ENCODE measurements around the gene PGM5. TPM values are rescaled to one million over a fixed set of nuclear protein-coding genes. Genes with fewer than 3 reads are reported as not detected.
A peak's percentile ranks its signal among the peaks of the same experiment; 100 is the strongest.

PGM5 gene
- total and polyA plus RNA-seq, 11 donors = 41.4 to 228 (median 175) TPM

GRCh38 chr9:68493958-68494577 lies 137.7 kb downstream of the PGM5 start:
- ATAC-seq = peak in 2 of 4 donors; percentile 16 to 57
- Histone ChIP-seq H3K9me3 (no peaks in the 10 kb centered on the region), H3K27me3 (no peaks in the 10 kb centered on the region), H3K36me3 (peaks cover 0 to 22% (median 7%) of the 10 kb centered on the region in 9 donors), H3K4me3 (no peak overlapping the region), H3K27ac (peak overlapping the region in 6 of 12 donors; percentile 25 to 67 (median 52)), H3K4me1 (peaks cover 0 to 65% (median 24%) of the 10 kb centered on the region in 12 donors)
- no peak for DNase-seq
- TF ChIP-seq, protein P1, sequence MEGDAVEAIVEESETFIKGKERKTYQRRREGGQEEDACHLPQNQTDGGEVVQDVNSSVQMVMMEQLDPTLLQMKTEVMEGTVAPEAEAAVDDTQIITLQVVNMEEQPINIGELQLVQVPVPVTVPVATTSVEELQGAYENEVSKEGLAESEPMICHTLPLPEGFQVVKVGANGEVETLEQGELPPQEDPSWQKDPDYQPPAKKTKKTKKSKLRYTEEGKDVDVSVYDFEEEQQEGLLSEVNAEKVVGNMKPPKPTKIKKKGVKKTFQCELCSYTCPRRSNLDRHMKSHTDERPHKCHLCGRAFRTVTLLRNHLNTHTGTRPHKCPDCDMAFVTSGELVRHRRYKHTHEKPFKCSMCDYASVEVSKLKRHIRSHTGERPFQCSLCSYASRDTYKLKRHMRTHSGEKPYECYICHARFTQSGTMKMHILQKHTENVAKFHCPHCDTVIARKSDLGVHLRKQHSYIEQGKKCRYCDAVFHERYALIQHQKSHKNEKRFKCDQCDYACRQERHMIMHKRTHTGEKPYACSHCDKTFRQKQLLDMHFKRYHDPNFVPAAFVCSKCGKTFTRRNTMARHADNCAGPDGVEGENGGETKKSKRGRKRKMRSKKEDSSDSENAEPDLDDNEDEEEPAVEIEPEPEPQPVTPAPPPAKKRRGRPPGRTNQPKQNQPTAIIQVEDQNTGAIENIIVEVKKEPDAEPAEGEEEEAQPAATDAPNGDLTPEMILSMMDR (IDR thresholded peaks at IDR 0.05) = no peak
- TF ChIP-seq POLR2A (IDR thresholded peaks at IDR 0.05) = no peak
- intact Hi-C loops (cut with DNase I) = loop anchor here in 1 of 10 donors (5.0 kb wide), 1 partner anchor 57 kb away; no protein-coding TSS in a partner anchor
- 40 to 58% (median 47%) methylated on average over 3 of the region's 3 CpGs for WGBS, 4 donors

- no peak for DNase-seq
- WGBS, 4 donors = 53 to 77% (median 66%) methylated on average over 1 of the region's 1 CpG
- H3K4me1 ChIP-seq = peaks cover 0 to 75% (median 30%) of the 10 kb centered on the region in 12 donors
Observed at GRCh38 chr9:68495247-68495646, 138.8 kb downstream of the PGM5 start.

GRCh38 chr9:68496356-68496755 lies 139.9 kb downstream of the PGM5 start:
- peaks cover 0 to 86% (median 40%) of the 10 kb centered on the region in 12 donors for H3K4me1 ChIP-seq
- DNase-seq = no peak
- H3K36me3 ChIP-seq = peaks cover 0 to 27% (median 10%) of the 10 kb centered on the region in 9 donors
- no peak overlapping the region for H3K4me3 ChIP-seq
- H3K27ac ChIP-seq = peak overlapping the region in 1 of 12 donors; percentile 55
- no peak for TF ChIP-seq POLR2A (IDR thresholded peaks at IDR 0.05)
- TF ChIP-seq, protein P1 (IDR thresholded peaks at IDR 0.05) = no peak
- H3K27me3 ChIP-seq = no peaks in the 10 kb centered on the region
- intact Hi-C loops (cut with DNase I) = no loop called here
- no peak for ATAC-seq
- no peaks in the 10 kb centered on the region for H3K9me3 ChIP-seq

More at GRCh38 chr9:68495247-68495646, 138.8 kb downstream of the PGM5 start:
- no peak for ATAC-seq
- Histone ChIP-seq H3K36me3 (peaks cover 0 to 27% (median 14%) of the 10 kb centered on the region in 9 donors), H3K27ac (peak overlapping the region in 2 of 12 donors; percentile 39 to 65), H3K9me3 (no peaks in the 10 kb centered on the region), H3K27me3 (no peaks in the 10 kb centered on the region), H3K4me3 (no peak overlapping the region)
- TF ChIP-seq, protein P1 (IDR thresholded peaks at IDR 0.05) = no peak
- no peak for TF ChIP-seq POLR2A (IDR thresholded peaks at IDR 0.05)
- intact Hi-C loops (cut with DNase I) = no loop called here

DNA sequence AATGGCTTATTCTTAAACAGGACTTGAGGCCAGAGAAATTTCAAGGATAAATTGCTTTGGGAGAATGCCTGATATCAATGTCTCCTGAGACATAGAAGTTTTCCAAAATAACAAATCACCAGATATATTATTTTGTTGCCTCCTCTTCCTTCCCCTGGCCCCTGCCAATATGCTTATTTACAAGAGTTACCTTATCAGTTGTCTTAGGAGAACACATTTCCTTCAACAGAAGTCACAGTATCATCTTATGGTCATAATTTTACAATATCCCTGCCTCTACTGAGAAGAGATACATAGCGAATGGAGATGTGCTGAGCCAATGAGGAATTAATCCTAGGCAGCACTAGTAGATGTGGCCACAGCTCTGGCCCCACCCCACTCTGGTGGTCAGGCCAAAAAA lies 141.2 kb downstream of the PGM5 start:
- peaks cover 0 to 32% (median 10%) of the 10 kb centered on the region in 9 donors for H3K36me3 ChIP-seq
- H3K27ac ChIP-seq = peak overlapping the region in 2 of 12 donors; percentile 1 to 55
- no peak for TF ChIP-seq POLR2A (IDR thresholded peaks at IDR 0.05)
- TF ChIP-seq, protein P1 (IDR thresholded peaks at IDR 0.05) = no peak
- H3K4me3 ChIP-seq = no peak overlapping the region
- intact Hi-C loops (cut with DNase I) = no loop called here
- H3K4me1 ChIP-seq = peaks cover 0 to 88% (median 52%) of the 10 kb centered on the region in 12 donors
- DNase-seq = no peak
- no peaks in the 10 kb centered on the region for H3K27me3 ChIP-seq
- 78 to 89% (median 84%) methylated on average over 1 of the region's 1 CpG for WGBS, 4 donors
- no peaks in the 10 kb centered on the region for H3K9me3 ChIP-seq
- ATAC-seq = no peak
